C4-2B (cell line): ENCODE data around the gene SLC11A1.

ENCODE experiments used
- CTCF ChIP-seq: fragments of 450-650 bp; conservative IDR thresholded peaks from 2 replicates; pipeline ENCODE4 v1.5.1; 2017; ENCODE audit warnings: mild to moderate bottlenecking
- ZFX ChIP-seq: fragments of 450-650 bp; IDR thresholded peaks from 2 replicates; pipeline ENCODE4 v1.6.1; 2017

GRCh38 chr2:218400930-218401881, 19.1 kb downstream of the SLC11A1 start:
- no peak for TF ChIP-seq CTCF
- TF ChIP-seq ZFX, result no peak
